ENCODE results near the gene BATF2.

DNA sequence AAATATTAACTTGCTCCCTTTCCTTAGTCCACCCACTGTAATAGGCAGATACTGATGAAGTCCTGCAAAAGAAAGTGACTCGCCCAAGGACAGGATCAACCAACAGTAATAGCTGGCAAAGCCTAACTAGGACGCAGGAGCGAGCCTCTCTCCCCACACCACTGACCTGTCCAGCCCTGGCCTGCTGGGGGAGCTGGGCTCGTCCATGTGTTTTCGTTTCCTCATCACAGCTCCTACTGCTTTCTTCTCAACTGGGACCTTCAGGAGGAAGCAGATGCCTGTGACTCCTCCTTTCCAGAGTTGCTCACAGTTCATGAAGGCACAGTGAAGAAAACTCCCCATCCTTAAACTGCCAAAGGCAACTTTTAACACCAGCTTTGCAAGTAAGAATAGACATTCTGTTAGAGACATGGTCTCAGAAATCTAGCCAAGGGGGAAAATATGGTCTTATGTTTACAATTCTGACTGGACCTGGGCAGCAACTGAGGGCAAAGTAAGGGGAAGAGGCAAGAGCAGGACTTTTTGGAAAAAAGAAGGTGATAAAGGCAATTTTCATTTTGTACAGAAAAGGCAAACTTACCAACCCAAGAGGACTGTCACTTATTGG lies 49.5 kb downstream of the BATF2 start:
- TF ChIP-seq POLR2A (IDR thresholded peaks at IDR 0.05; ENCODE audit: low read depth, low read length) (no peak), POLR2AphosphoS5 (IDR thresholded peaks at IDR 0.05; ENCODE audit: low read depth, low read length) (no peak)

All from GM12892 (cell line).